ACC112 (cell line): ENCODE results near the gene IL13.

ENCODE experiments used
- H2AFZ ChIP-seq: fragments of 200-600 bp; sonication (generic); one replicate; pipeline ENCODE4 v1.6.0; 2017; ENCODE audit warnings: antibody characterized with exemption, low read length; ENCODE audit not compliant: unreplicated experiment
- H3K27ac ChIP-seq: fragments of 200-600 bp; sonication (generic); 2 replicates; pipeline ENCODE4 v1.5.1; 2014; ENCODE audit warnings: low read depth, mild to moderate bottlenecking, antibody characterized with exemption, low read length, moderate library complexity
- H3K27me3 ChIP-seq: fragments of 200-600 bp; sonication (generic); 2 replicates; pipeline ENCODE4 v1.6.1; 2014; ENCODE audit warnings: mild to moderate bottlenecking, antibody characterized with exemption, low read length, moderate library complexity, mixed read lengths; ENCODE audit not compliant: insufficient read depth
- H3K36me3 ChIP-seq: fragments of 200-600 bp; sonication (generic); 2 replicates; pipeline ENCODE4 v1.6.1; 2016; ENCODE audit warnings: mild to moderate bottlenecking, antibody characterized with exemption, low read length, moderate library complexity, mixed read lengths; ENCODE audit not compliant: insufficient read depth
- H3K4me1 ChIP-seq: fragments of 200-600 bp; sonication (generic); one replicate; pipeline ENCODE4 v1.6.1; 2016; ENCODE audit warnings: low read length, mixed read lengths; ENCODE audit not compliant: insufficient read depth, unreplicated experiment, control insufficient read depth
- H3K4me3 ChIP-seq: fragments of 200-600 bp; sonication (generic); 2 replicates; pipeline ENCODE4 v1.5.1; 2014; ENCODE audit warnings: mild to moderate bottlenecking, low read depth, low read length
- H3K79me2 ChIP-seq: fragments of 200-600 bp; sonication (generic); one replicate; pipeline ENCODE4 v1.6.0; 2016; ENCODE audit warnings: low read length; ENCODE audit not compliant: control insufficient read depth, unreplicated experiment, insufficient read depth

Gene IL13

DNA sequence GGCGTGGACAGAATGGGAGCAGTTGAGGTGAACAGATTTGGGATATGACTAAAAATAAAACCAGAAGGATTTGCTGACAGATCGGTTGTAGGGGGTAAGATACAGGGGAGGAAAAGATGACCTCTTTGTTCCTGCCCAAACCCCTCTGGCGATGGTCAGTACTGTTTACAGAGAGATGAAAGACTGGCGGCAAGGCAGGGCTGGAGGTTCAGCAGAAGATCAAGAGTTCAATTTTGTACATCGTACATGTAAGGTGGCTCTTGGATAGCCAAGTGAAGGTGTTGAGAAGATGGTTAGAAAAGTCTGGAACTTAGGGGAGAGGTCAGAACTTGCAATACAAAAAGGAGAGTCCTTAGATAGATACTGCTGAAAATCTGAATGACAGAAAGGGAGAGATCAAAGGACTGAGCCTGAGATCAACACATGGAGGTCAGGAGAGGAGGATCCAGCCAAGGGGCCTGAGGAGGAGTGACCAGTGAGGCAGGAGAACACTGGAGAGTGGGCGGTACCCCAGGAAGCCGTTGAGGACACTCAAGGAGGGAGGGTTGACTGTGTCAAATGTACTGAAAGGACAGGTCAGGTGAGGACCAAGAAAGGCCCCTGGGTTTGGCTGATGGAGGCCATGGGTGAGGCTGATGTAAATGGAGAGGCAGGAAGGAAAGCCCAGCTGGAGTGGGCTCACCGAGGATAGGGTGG lies 23.0 kb downstream of the IL13 start:
- no peaks in the 10 kb centered on the region for H3K79me2 ChIP-seq
- H3K36me3 ChIP-seq = no peaks in the 10 kb centered on the region
- H2AFZ ChIP-seq = no peak overlapping the region
- no peak overlapping the region for H3K27ac ChIP-seq
- peaks cover 18% of the 10 kb centered on the region for H3K4me1 ChIP-seq
- no peak overlapping the region for H3K4me3 ChIP-seq
- H3K27me3 ChIP-seq = no peaks in the 10 kb centered on the region

- H2AFZ ChIP-seq = no peak overlapping the region
- no peak overlapping the region for H3K27ac ChIP-seq
Measured at GRCh38 chr5:132681476-132681831, 23.5 kb downstream of the IL13 start.

DNA sequence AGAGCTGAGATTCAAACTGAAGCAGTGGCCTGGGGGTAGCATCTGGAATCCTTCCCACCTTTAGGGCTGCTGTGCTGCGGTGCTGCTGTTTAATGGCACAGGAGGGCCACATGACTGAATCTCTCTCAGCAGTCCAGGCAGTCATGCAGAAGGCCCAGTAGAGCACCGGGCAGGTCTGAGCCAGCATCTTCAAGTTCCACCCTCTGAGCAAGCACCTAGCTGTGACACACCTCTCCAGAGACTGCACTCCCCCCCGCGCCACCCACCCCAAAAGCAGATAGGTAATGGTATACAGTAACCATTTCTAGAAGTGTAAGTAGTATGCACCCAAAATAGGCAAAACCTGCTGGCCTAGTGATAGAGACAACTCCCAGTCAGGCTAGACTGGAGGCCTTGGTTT lies 24.0 kb downstream of the IL13 start:
- H3K4me1 ChIP-seq = peaks cover 13% of the 10 kb centered on the region
- H3K27me3 ChIP-seq = no peaks in the 10 kb centered on the region
- no peak overlapping the region for H3K4me3 ChIP-seq
- H3K36me3 ChIP-seq = no peaks in the 10 kb centered on the region
- no peak overlapping the region for H3K27ac ChIP-seq
- no peaks in the 10 kb centered on the region for H3K79me2 ChIP-seq
- H2AFZ ChIP-seq = no peak overlapping the region

More at GRCh38 chr5:132681476-132681831, 23.5 kb downstream of the IL13 start:
- no peak overlapping the region for H3K4me3 ChIP-seq
- peaks cover 18% of the 10 kb centered on the region for H3K4me1 ChIP-seq
- no peaks in the 10 kb centered on the region for H3K79me2 ChIP-seq
- no peaks in the 10 kb centered on the region for H3K27me3 ChIP-seq
- H3K36me3 ChIP-seq = no peaks in the 10 kb centered on the region

- Histone ChIP-seq H3K4me3 (no peak overlapping the region), H3K27ac (no peak overlapping the region), H3K27me3 (no peaks in the 10 kb centered on the region)
Measured at GRCh38 chr5:132684491-132684890, 26.5 kb downstream of the IL13 start.

DNA sequence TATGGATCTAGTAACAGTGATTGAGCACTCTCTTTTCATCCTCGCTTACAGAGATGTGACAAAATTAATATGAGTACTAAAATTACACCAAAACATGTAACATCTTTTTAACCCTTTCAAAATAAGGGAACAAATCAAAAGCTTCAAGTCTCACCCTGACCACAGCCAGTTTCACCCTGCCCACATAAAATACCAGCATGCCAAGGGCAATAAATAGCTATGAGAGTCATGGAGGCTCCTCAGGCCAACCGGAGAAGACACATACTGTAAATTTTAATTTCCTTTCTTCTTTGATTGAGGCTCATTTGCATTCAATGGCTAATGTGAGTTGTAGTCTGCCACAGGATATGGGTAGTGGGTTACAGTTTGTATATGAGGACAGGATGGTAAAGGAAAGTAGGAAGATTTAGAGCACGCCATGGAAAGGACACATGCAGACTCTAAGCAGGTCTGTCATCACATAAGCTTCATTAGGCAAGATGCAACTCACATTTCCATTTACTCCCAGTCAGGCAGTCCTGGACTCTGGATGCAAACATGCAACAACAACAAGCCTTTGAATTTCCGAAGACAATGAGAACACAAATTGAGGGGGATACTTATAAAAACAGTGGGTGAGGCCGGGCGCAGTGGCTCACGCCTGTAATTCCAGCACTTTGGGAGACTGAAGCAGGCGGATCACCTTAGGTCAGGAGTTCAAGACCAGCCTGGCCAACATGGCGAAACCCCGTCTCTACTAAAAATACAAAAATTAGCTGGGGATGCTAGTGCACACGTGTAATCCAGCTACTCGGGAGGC lies 27.1 kb downstream of the IL13 start:
- no peak overlapping the region for H3K4me3 ChIP-seq
- H3K36me3 ChIP-seq = no peaks in the 10 kb centered on the region
- H2AFZ ChIP-seq = no peak overlapping the region
- no peaks in the 10 kb centered on the region for H3K27me3 ChIP-seq
- peaks cover 9% of the 10 kb centered on the region for H3K4me1 ChIP-seq
- H3K79me2 ChIP-seq = no peaks in the 10 kb centered on the region
- no peak overlapping the region for H3K27ac ChIP-seq

More at GRCh38 chr5:132684491-132684890, 26.5 kb downstream of the IL13 start:
- H3K4me1 ChIP-seq = peaks cover 10% of the 10 kb centered on the region
- H3K36me3 ChIP-seq = no peaks in the 10 kb centered on the region
- H2AFZ ChIP-seq = no peak overlapping the region
- H3K79me2 ChIP-seq = no peaks in the 10 kb centered on the region

GRCh38 chr5:132686193-132686592 lies 28.2 kb downstream of the IL13 start:
- H3K36me3 ChIP-seq = no peaks in the 10 kb centered on the region
- H2AFZ ChIP-seq = no peak overlapping the region
- H3K27ac ChIP-seq = no peak overlapping the region
- no peak overlapping the region for H3K4me3 ChIP-seq
- peaks cover 6% of the 10 kb centered on the region for H3K4me1 ChIP-seq
- H3K79me2 ChIP-seq = no peaks in the 10 kb centered on the region
- no peaks in the 10 kb centered on the region for H3K27me3 ChIP-seq

- H3K79me2 ChIP-seq = no peaks in the 10 kb centered on the region
- H3K4me1 ChIP-seq = peaks cover 6% of the 10 kb centered on the region
- no peaks in the 10 kb centered on the region for H3K36me3 ChIP-seq
- H3K27me3 ChIP-seq = no peaks in the 10 kb centered on the region
- no peak overlapping the region for H3K4me3 ChIP-seq
- no peak overlapping the region for H2AFZ ChIP-seq
- no peak overlapping the region for H3K27ac ChIP-seq
Measured at GRCh38 chr5:132687995-132688394, 30.0 kb downstream of the IL13 start.

- Histone ChIP-seq H2AFZ (no peak overlapping the region), H3K27ac (no peak overlapping the region), H3K4me1 (peaks cover 6% of the 10 kb centered on the region), H3K36me3 (no peaks in the 10 kb centered on the region), H3K27me3 (no peaks in the 10 kb centered on the region), H3K4me3 (no peak overlapping the region), H3K79me2 (no peaks in the 10 kb centered on the region)
Measured at GRCh38 chr5:132688536-132689339, 30.8 kb downstream of the IL13 start.

- no peaks in the 10 kb centered on the region for H3K36me3 ChIP-seq
- peaks cover 6% of the 10 kb centered on the region for H3K4me1 ChIP-seq
- H2AFZ ChIP-seq = no peak overlapping the region
- H3K79me2 ChIP-seq = no peaks in the 10 kb centered on the region
- no peak overlapping the region for H3K4me3 ChIP-seq
- no peak overlapping the region for H3K27ac ChIP-seq
- no peaks in the 10 kb centered on the region for H3K27me3 ChIP-seq
Measured at GRCh38 chr5:132689513-132689912, 31.5 kb downstream of the IL13 start.

GRCh38 chr5:132690156-132690555 lies 32.2 kb downstream of the IL13 start:
- H3K79me2 ChIP-seq = no peaks in the 10 kb centered on the region
- H3K36me3 ChIP-seq = no peaks in the 10 kb centered on the region
- no peaks in the 10 kb centered on the region for H3K27me3 ChIP-seq
- no peak overlapping the region for H3K4me3 ChIP-seq
- H3K27ac ChIP-seq = no peak overlapping the region
- H2AFZ ChIP-seq = no peak overlapping the region
- H3K4me1 ChIP-seq = peaks cover 6% of the 10 kb centered on the region
